IMR-90 (cell line): ENCODE measurements around the gene KLC4.

Experiments used
- CEBPB ChIP-seq: IDR thresholded peaks from 2 replicates; pipeline ENCODE4 v1.6.1; 2012; ENCODE audit warnings: low read depth, low read length, improper control_type of control experiment
- CTCF ChIP-seq: conservative IDR thresholded peaks from 2 replicates; pipeline ENCODE4 v1.5.1; 2012; ENCODE audit warnings: mild to moderate bottlenecking, low read depth, low read length, improper control_type of control experiment
- ELK1 ChIP-seq: fragments of 150-350 bp; IDR thresholded peaks from 2 replicates; pipeline ENCODE4 v1.6.1; 2016; ENCODE audit warnings: low read depth, mild to moderate bottlenecking, low read length, moderate library complexity, borderline replicate concordance
- FOS ChIP-seq: fragments of 150-350 bp; IDR thresholded peaks from 2 replicates; pipeline ENCODE4 v1.6.1; 2016; ENCODE audit warnings: low read depth, low read length
- MAFK ChIP-seq: IDR thresholded peaks from 2 replicates; pipeline ENCODE4 v1.6.1; 2012; ENCODE audit warnings: low read depth, low read length, improper control_type of control experiment
- MXI1 ChIP-seq: IDR thresholded peaks from 2 replicates; pipeline ENCODE4 v1.6.1; 2012; ENCODE audit warnings: low read depth, mild to moderate bottlenecking, low read length, moderate library complexity, borderline replicate concordance
- POLR2A ChIP-seq: IDR thresholded peaks from 2 replicates; pipeline ENCODE4 v1.6.1; 2012; ENCODE audit warnings: mild to moderate bottlenecking, low read depth, low read length
- RAD21 ChIP-seq: IDR thresholded peaks from 2 replicates; pipeline ENCODE4 v1.6.1; 2012; ENCODE audit warnings: low read length, improper control_type of control experiment
- RFX5 ChIP-seq: IDR thresholded peaks from 2 replicates; pipeline ENCODE4 v1.8.0; 2012; ENCODE audit warnings: low read depth, mild to moderate bottlenecking, low read length, moderate library complexity

- TF ChIP-seq CTCF (no peak), POLR2A (no peak), FOS (no peak), MAFK (no peak), RAD21 (no peak), CEBPB (no peak), MXI1 (peak; percentile 73; the same call in 1 of the 2 replicates), RFX5 (no peak), ELK1 (no peak)
Observed at GRCh38 chr6:43113431-43114260, 54.2 kb downstream of the KLC4 start.
